Endothelial cell of umbilical vein (primary cell): ENCODE results near the gene TPM1. TPM values are rescaled to one million over a fixed set of nuclear protein-coding genes. Genes with fewer than 3 reads are reported as not detected.
A peak's percentile ranks its signal among the peaks of the same experiment; 100 is the strongest.

ENCODE experiments used
- BruUV-seq: library from RNA; stranded (reverse); fragments of 400-500 nt; replicated peaks from 2 replicates; lab custom pipeline; 2021; lab: Mats Ljungman, UMichigan
- CTCF ChIA-PET: fragments of 300-600, 350-600 bp; sonication (Branson Sonifier 250); formaldehyde crosslinking; loops from one replicate; lab custom pipeline; 2021; ENCODE audit warnings: antibody characterized with exemption, inconsistent platforms; lab: Charles Lee
- POLR2A ChIA-PET: fragments of 300-600, 350-600 bp; sonication (Branson Sonifier 250); formaldehyde crosslinking; loops from one replicate; lab custom pipeline; 2021; ENCODE audit warnings: antibody characterized with exemption, inconsistent platforms; lab: Charles Lee
- DNase-seq: peaks from one replicate; pipeline ENCODE4 v3.0.0-alpha.2; 2011; ENCODE audit warnings: low read depth, low spot score
- FAIRE-seq: peaks from 2 replicates; lab custom pipeline; 2011; peaks lifted over from hg19 to GRCh38; lab: Jason Lieb, UNC
- H2AFZ ChIP-seq: 2 replicates; pipeline ENCODE4 v1.6.0; 2012; ENCODE audit warnings: low read depth, low read length, control low read depth, inconsistent platforms
- H3K27ac ChIP-seq: 2 replicates; pipeline ENCODE4 v1.5.1; 2011; ENCODE audit warnings: low read depth, mild to moderate bottlenecking, control low read depth, low read length, moderate library complexity; ENCODE audit not compliant: insufficient read depth
- H3K27me3 ChIP-seq, 2 experiments: 2 replicates each; pipeline versions ENCODE4 v1.6.0 to v1.6.1; 2011; ENCODE audit warnings: low read length in 2 of 2, mixed read lengths in 1 of 2; ENCODE audit not compliant: control insufficient read depth in 2 of 2, insufficient read depth in 2 of 2
- H3K36me3 ChIP-seq, 2 experiments: 2 replicates in 1 of 2; 3 replicates in 1 of 2; pipeline ENCODE4 v1.5.1; 2011; ENCODE audit warnings: low read length in 2 of 2, mild to moderate bottlenecking in 1 of 2, moderate library complexity in 1 of 2; ENCODE audit not compliant: control insufficient read depth in 2 of 2, insufficient read depth in 2 of 2; ENCODE audit errors: extremely low read depth in 1 of 2
- H3K4me1 ChIP-seq: 3 replicates; pipeline ENCODE4 v1.5.1; 2011; ENCODE audit warnings: mild to moderate bottlenecking, low read length; ENCODE audit not compliant: control insufficient read depth, insufficient read depth; ENCODE audit errors: extremely low read depth
- H3K4me2 ChIP-seq: 2 replicates; pipeline ENCODE4 v1.6.1; 2011; ENCODE audit warnings: low read length, control low read depth, mixed read lengths; ENCODE audit not compliant: insufficient read depth
- H3K4me3 ChIP-seq, 3 experiments: fragments of 200-600 bp in 1 of 3; sonication (generic), shearing (Covaris generic) in 1 of 3; replicated peaks in 1 of 3; 2 replicates each; pipeline ENCODE4 v1.5.1; 2011 to 2016; ENCODE audit warnings: control low read depth in 3 of 3, low read length in 3 of 3, mild to moderate bottlenecking in 2 of 3, inconsistent platforms in 1 of 3, low read depth in 1 of 3, moderate library complexity in 1 of 3; ENCODE audit not compliant: insufficient read depth in 1 of 3
- H3K79me2 ChIP-seq: 2 replicates; pipeline ENCODE4 v1.6.0; 2012; ENCODE audit warnings: low read length, inconsistent platforms; ENCODE audit not compliant: control insufficient read depth, insufficient read depth
- H3K9ac ChIP-seq: replicated peaks from 2 replicates; pipeline ENCODE3; 2011; ENCODE audit warnings: low read length, control low read depth; ENCODE audit not compliant: insufficient read depth; ENCODE audit errors: extremely low read depth
- H3K9me1 ChIP-seq: replicated peaks from 3 replicates; pipeline ENCODE4 v1.6.0; 2011; ENCODE audit warnings: mild to moderate bottlenecking, low read length; ENCODE audit not compliant: control insufficient read depth, insufficient read depth; ENCODE audit errors: extremely low read depth
- H3K9me3 ChIP-seq: replicated peaks from 2 replicates; pipeline ENCODE4 v1.5.1; 2012; ENCODE audit warnings: low read length, inconsistent platforms; ENCODE audit not compliant: control insufficient read depth, insufficient read depth
- H4K20me1 ChIP-seq: replicated peaks from 2 replicates; pipeline ENCODE3; 2011; ENCODE audit warnings: mild to moderate bottlenecking, low read length; ENCODE audit not compliant: control insufficient read depth, insufficient read depth; ENCODE audit errors: extremely low read depth
- GATA2 ChIP-seq: IDR thresholded peaks from 2 replicates; pipeline ENCODE4 v1.7.0; 2011; ENCODE audit warnings: low read depth, mild to moderate bottlenecking, moderate library complexity, mixed read lengths, low read length; ENCODE audit not compliant: insufficient read length, insufficient read depth
- JUN ChIP-seq: IDR thresholded peaks from 2 replicates; pipeline ENCODE4 v1.6.1; 2011; ENCODE audit warnings: borderline replicate concordance, low read depth; ENCODE audit not compliant: insufficient read length, insufficient read depth
- MYC ChIP-seq: IDR thresholded peaks from one replicate; pipeline ENCODE4 v1.6.1; 2011; ENCODE audit warnings: mild to moderate bottlenecking, low read depth, low read length
- POLR2A ChIP-seq: IDR thresholded peaks from 2 replicates; pipeline ENCODE4 v1.6.1; 2012; ENCODE audit warnings: low read depth, mild to moderate bottlenecking, control low read depth, low read length
- POLR2AphosphoS5 ChIP-seq: IDR thresholded peaks from 2 replicates; pipeline ENCODE4 v1.6.1; 2012; ENCODE audit warnings: low read depth, mild to moderate bottlenecking, control low read depth, low read length, moderate library complexity; ENCODE audit not compliant: insufficient read depth
- dilution Hi-C: fragments of 300-500 bp; cut with MboI; formaldehyde crosslinking; loops from one replicate; pipeline ENCODE4 v1.15.0; 2019; ENCODE audit warnings: low sequenced_read_pairs; ENCODE audit not compliant: extremely low pct_ligation_motif_present
- intact Hi-C: fragments of 100-400 bp; cut with micrococcal nuclease; formaldehyde crosslinking; loops from one replicate; pipeline ENCODE4 v1.10.0; 2022
- polyA plus RNA-seq, 4 experiments: library from polyadenylated mRNA; depleted of rRNA in 3 of 4; stranded (reverse) in 3 of 4; unstranded in 1 of 4; fragments of >200 nt; gene quantifications; 2 replicates each; pipeline versions ENCODE4 v1.2.1 to v1.2.3, GENCODE V29; 2011 to 2012; ENCODE audit warnings: missing spikeins in 1 of 4
- total RNA-seq: library from RNA; stranded (reverse); gene quantifications from 2 replicates; pipeline ENCODE4 v1.2.3, GENCODE V29; 2021
- TF ChIP-seq, protein P1 (sequence below): IDR thresholded peaks from 2 replicates; pipeline ENCODE4 v1.6.1; 2011; ENCODE audit not compliant: insufficient read depth, insufficient read length

The TPM1 gene
- total and polyA plus RNA-seq, 2 donors (not counting 3 experiments of a cell fraction or from before 2014, with no cell fraction given), result 518 to 558 TPM

DNA sequence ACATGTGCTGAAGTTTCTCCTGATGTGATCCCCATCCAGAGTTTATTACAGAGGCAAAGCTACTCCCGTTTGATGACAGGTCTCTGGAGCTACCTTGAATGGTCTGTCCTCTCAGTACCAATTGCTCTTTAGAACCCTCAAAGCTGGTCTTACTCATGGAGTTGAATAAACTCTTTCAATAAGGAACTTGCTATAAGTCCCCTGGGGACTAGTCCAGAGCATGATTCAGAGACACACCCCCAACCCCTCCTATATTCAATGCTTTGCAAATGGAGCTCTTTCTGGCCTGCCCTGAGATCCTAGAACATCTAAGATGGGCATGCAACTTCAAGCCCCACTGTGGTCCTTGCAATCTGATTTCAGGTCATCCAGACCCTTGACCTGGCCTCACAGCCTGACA lies 23.9 kb upstream of the TPM1 start:
- CTCF ChIA-PET, result interaction anchor here (0.6 to 0.9 kb wide), 2 partner anchors 30 to 277 kb away, joined by 3 to 4 read pairs; no protein-coding TSS in a partner anchor
- intact Hi-C loops, result no loop called here
- peaks cover 22% of the 10 kb centered on the region for H3K4me1 ChIP-seq

DNA sequence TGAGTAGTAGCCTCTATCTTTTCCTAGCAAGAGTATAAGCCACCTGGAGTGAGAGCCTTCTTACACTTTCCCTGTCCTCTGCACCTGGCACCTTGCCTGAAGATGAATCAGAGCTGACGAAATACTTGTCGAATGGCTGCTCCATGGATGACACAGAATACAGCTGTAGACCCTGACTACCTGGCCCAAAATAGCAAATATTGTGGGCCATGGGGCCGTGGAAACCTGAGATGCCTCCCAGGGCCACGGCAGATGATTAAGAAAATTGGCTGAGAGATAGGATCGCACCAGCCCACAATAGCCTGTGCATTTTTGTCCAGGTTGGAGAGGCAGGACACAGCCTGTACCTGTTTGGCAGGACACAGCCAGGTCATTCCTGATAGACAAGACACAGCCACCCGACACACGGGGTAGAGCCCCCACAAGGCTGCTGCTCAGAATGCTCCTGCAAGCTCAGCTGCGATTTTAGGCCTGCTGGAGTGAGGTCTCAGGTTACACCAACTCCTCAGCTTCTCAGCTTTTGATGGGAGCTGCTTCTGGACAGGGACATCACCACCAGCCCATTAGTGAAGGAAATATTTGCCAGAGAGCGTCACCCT lies 22.9 kb upstream of the TPM1 start:
- H3K4me1 ChIP-seq, result peaks cover 17% of the 10 kb centered on the region
- H3K79me2 ChIP-seq, result no peaks in the 10 kb centered on the region
- H4K20me1 ChIP-seq, result no peaks in the 10 kb centered on the region
- dilution Hi-C loops (no loop called here), intact Hi-C loops (no loop called here)
- no peak overlapping the region for H3K4me2 ChIP-seq
- POLR2A ChIA-PET, result no interaction called here
- H3K9ac ChIP-seq, result no peak overlapping the region
- no peak overlapping the region for H2AFZ ChIP-seq
- no peak for TF ChIP-seq JUN
- TF ChIP-seq MYC, result no peak
- H3K9me3 ChIP-seq, result no peaks in the 10 kb centered on the region
- no peaks in the 10 kb centered on the region for H3K27me3 ChIP-seq
- no peaks in the 10 kb centered on the region for H3K9me1 ChIP-seq
- H3K4me3 ChIP-seq, result no peak overlapping the region
- BruUV-seq, result no TSS peak
- CTCF ChIA-PET, result interaction anchor here (0.9 kb wide), 1 partner anchor 11 kb away, joined by 3 read pairs; no protein-coding TSS in a partner anchor
- no peak overlapping the region for H3K27ac ChIP-seq
- peak; percentile 39 for DNase-seq
- FAIRE-seq, result no peak
- H3K36me3 ChIP-seq, result no peaks in the 10 kb centered on the region

More for the DNA sequence above, 23.9 kb upstream of the TPM1 start:
- H3K4me3 ChIP-seq, result no peak overlapping the region
- H3K79me2 ChIP-seq, result no peaks in the 10 kb centered on the region
- no peaks in the 10 kb centered on the region for H3K9me1 ChIP-seq
- no peaks in the 10 kb centered on the region for H4K20me1 ChIP-seq
- FAIRE-seq, result no peak
- BruUV-seq, result no TSS peak
- H3K9ac ChIP-seq, result no peak overlapping the region
- no peak overlapping the region for H3K27ac ChIP-seq
- H3K36me3 ChIP-seq, result no peaks in the 10 kb centered on the region
- no peaks in the 10 kb centered on the region for H3K9me3 ChIP-seq
- TF ChIP-seq, protein P1, sequence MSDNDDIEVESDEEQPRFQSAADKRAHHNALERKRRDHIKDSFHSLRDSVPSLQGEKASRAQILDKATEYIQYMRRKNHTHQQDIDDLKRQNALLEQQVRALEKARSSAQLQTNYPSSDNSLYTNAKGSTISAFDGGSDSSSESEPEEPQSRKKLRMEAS, result no peak
- no peak for TF ChIP-seq POLR2AphosphoS5
- no peak for TF ChIP-seq MYC
- no peak for TF ChIP-seq POLR2A
- TF ChIP-seq GATA2, result no peak
- no peak for TF ChIP-seq JUN
- H3K27me3 ChIP-seq, result no peaks in the 10 kb centered on the region
- dilution Hi-C loops, result no loop called here
- POLR2A ChIA-PET, result no interaction called here
- H3K4me2 ChIP-seq, result no peak overlapping the region
- no peak overlapping the region for H2AFZ ChIP-seq
- no peak for DNase-seq
